Activated CD8-positive, alpha-beta T cell treated with anti-CD3 and anti-CD28 coated beads for 36 hours (primary cell): ENCODE data around the gene NDUFA6. TPM values are rescaled to one million over a fixed set of nuclear protein-coding genes. Genes with fewer than 3 reads are reported as not detected.
"Not testable (repeated sequence)": the region's sequence is repeated elsewhere in the genome, so short reads cannot be mapped to it uniquely, and the experiment has no call there.

Experiments
- ATAC-seq: fragments of 200-7000 bp; cut with Tn5 transposase; one replicate; pipeline ENCODE4 v1.10.0; 2021; ENCODE audit warnings: mild to moderate bottlenecking, moderate library complexity
- CTCF ChIA-PET: fragments of 350-600 bp; sonication (Branson Sonifier 250); formaldehyde crosslinking; loops from one replicate; lab custom pipeline; 2021; ENCODE audit warnings: antibody characterized with exemption; lab: Charles Lee
- POLR2A ChIA-PET: fragments of 350-600 bp; sonication (Branson Sonifier 250); formaldehyde crosslinking; loops from one replicate; lab custom pipeline; 2021; ENCODE audit warnings: antibody characterized with exemption; lab: Charles Lee
- DNase-seq: peaks from one replicate; pipeline ENCODE4 v3.0.0-alpha.2; 2020
- H3K27ac Mint-ChIP-seq: one replicate; pipeline ENCODE4 v1.8.0; 2021; ENCODE audit warnings: mild to moderate bottlenecking, mixed read lengths
- H3K27me3 Mint-ChIP-seq: one replicate; pipeline ENCODE4 v1.8.0; 2021; ENCODE audit warnings: mixed read lengths
- H3K36me3 Mint-ChIP-seq: one replicate; pipeline ENCODE4 v1.8.0; 2021; ENCODE audit warnings: low read depth, mixed read lengths
- H3K4me1 Mint-ChIP-seq: one replicate; pipeline ENCODE4 v1.8.0; 2021; ENCODE audit warnings: low read depth, mixed read lengths
- H3K4me3 Mint-ChIP-seq: one replicate; pipeline ENCODE4 v1.8.0; 2021; ENCODE audit warnings: mild to moderate bottlenecking, moderate library complexity, mixed read lengths
- H3K9me3 Mint-ChIP-seq: one replicate; pipeline ENCODE4 v1.8.0; 2021; ENCODE audit warnings: mixed read lengths
- CTCF ChIP-seq: fragments of 200-600 bp; IDR thresholded peaks from one replicate; pipeline ENCODE4 v1.8.0; 2022; ENCODE audit warnings: antibody characterized with exemption, mild to moderate bottlenecking
- intact Hi-C: fragments of 100-400 bp; cut with micrococcal nuclease; formaldehyde crosslinking; loops from one replicate; pipeline ENCODE4 v1.10.0; 2022
- total RNA-seq, 2 experiments: library from RNA; stranded (reverse); gene quantifications; one replicate each; pipeline ENCODE4 v1.2.3, GENCODE V29; 2021

Gene NDUFA6
- total RNA-seq, 2 experiments from 2014 or later, result 92.8 to 93.8 TPM

GRCh38 chr22:42074846-42075676 lies 15.5 kb downstream of the NDUFA6 start:
- H3K27ac Mint-ChIP-seq, result peak overlapping the region; percentile 52
- intact Hi-C loops, result loop anchor here (10.0 kb wide), 1 partner anchor 130 kb away; the partner anchor contains the start of gene CENPM
- ChIA-PET POLR2A (interaction anchor here (0.9 to 9.6 kb wide), 3 partner anchors 10 to 44 kb away, joined by 3 to 118 read pairs (median 4); partner anchors contain the start of gene NDUFA6), CTCF (interaction anchor here (0.9 to 1.9 kb wide), 4 partner anchors 9 to 107 kb away, joined by 3 to 9 read pairs (median 4); no protein-coding TSS in a partner anchor)
- no peaks in the 10 kb centered on the region for H3K27me3 Mint-ChIP-seq
- H3K36me3 Mint-ChIP-seq, result no peaks in the 10 kb centered on the region
- no peaks in the 10 kb centered on the region for H3K9me3 Mint-ChIP-seq
- ATAC-seq (no peak), DNase-seq (no peak)
- H3K4me3 Mint-ChIP-seq, result peak overlapping the region; percentile 36
- TF ChIP-seq CTCF, result no peak
- H3K4me1 Mint-ChIP-seq, result peaks cover 26% of the 10 kb centered on the region

GRCh38 chr22:42074132-42074811 lies 16.3 kb downstream of the NDUFA6 start, which contains the start of gene PHETA2:
Gene PHETA2, plus strand, starts transcription at chr22:42074248. Its CDS starts 3,046 bp downstream, at chr22:42077294.
- Mint-ChIP-seq H3K36me3 (no peaks in the 10 kb centered on the region), H3K27ac (peak within 1 kb of the TSS; percentile 61), H3K4me3 (peak within 1 kb of the TSS; percentile 54), H3K4me1 (peaks cover 29% of the 10 kb centered on the region), H3K9me3 (no peaks in the 10 kb centered on the region), H3K27me3 (no peaks in the 10 kb centered on the region)
- DNase-seq (peak; percentile 63), ATAC-seq (no peak)
- ChIA-PET CTCF (interaction anchor here (1.9 kb wide), 1 partner anchor 15 kb away, joined by 9 read pairs; no protein-coding TSS in a partner anchor), POLR2A (interaction anchor here (1.0 to 9.6 kb wide), 2 partner anchors 16 to 294 kb away, joined by 3 to 118 read pairs; partner anchors contain the start of gene NDUFA6)
- intact Hi-C loops, result loop anchor here (10.0 kb wide), 1 partner anchor 129 kb away; the partner anchor contains the start of gene CENPM
- peak; percentile 57 for TF ChIP-seq CTCF

- DNase-seq (no peak), ATAC-seq (no peak)
- intact Hi-C loops, result loop anchor here (10.0 kb wide), 1 partner anchor 129 kb away; the partner anchor contains the start of gene CENPM
- Mint-ChIP-seq H3K27me3 (no peaks in the 10 kb centered on the region), H3K4me3 (peak overlapping the region; percentile 50), H3K4me1 (peaks cover 23% of the 10 kb centered on the region), H3K27ac (peak overlapping the region; percentile 61), H3K36me3 (no peaks in the 10 kb centered on the region), H3K9me3 (no peaks in the 10 kb centered on the region)
- ChIA-PET CTCF (no interaction called here), POLR2A (interaction anchor here (1.0 to 9.6 kb wide), 2 partner anchors 16 to 295 kb away, joined by 3 to 118 read pairs; partner anchors contain the start of gene NDUFA6)
- no peak for TF ChIP-seq CTCF
These were observed 16.9 kb downstream of the NDUFA6 start for GRCh38 chr22:42073621-42074041.

- Mint-ChIP-seq H3K27me3 (no peaks in the 10 kb centered on the region), H3K27ac (peak overlapping the region; percentile 61), H3K4me3 (peak overlapping the region; percentile 50), H3K4me1 (peaks cover 23% of the 10 kb centered on the region), H3K36me3 (no peaks in the 10 kb centered on the region), H3K9me3 (no peaks in the 10 kb centered on the region)
- intact Hi-C loops, result loop anchor here (10.0 kb wide), 1 partner anchor 128 kb away; the partner anchor contains the start of gene CENPM
- TF ChIP-seq CTCF, result no peak
- peak; percentile 26 for DNase-seq
- ChIA-PET POLR2A (no interaction called here), CTCF (no interaction called here)
- no peak for ATAC-seq
These were observed 17.8 kb downstream of the NDUFA6 start for GRCh38 chr22:42072606-42073330.

GRCh38 chr22:42071508-42071907 lies 19.1 kb downstream of the NDUFA6 start:
- ATAC-seq, H3K27me3 Mint-ChIP-seq, H3K27ac Mint-ChIP-seq, H3K9me3 Mint-ChIP-seq, CTCF ChIA-PET, H3K36me3 Mint-ChIP-seq, DNase-seq: not testable (repeated sequence)
- POLR2A ChIA-PET, result interaction anchor here (0.6 to 4.4 kb wide), 6 partner anchors 8 to 209 kb away, joined by 3 to 27 read pairs (median 4); partner anchors contain the start of genes NDUFA6 and SMDT1
- peaks cover 23% of the 10 kb centered on the region for H3K4me1 Mint-ChIP-seq
- H3K4me3 Mint-ChIP-seq, result peak overlapping the region; percentile 86
- intact Hi-C loops, result loop anchor here (10.0 kb wide), 1 partner anchor 127 kb away; the partner anchor contains the start of gene CENPM
